ENCODE measurements around the gene WNK2.

The WNK2 gene

DNA sequence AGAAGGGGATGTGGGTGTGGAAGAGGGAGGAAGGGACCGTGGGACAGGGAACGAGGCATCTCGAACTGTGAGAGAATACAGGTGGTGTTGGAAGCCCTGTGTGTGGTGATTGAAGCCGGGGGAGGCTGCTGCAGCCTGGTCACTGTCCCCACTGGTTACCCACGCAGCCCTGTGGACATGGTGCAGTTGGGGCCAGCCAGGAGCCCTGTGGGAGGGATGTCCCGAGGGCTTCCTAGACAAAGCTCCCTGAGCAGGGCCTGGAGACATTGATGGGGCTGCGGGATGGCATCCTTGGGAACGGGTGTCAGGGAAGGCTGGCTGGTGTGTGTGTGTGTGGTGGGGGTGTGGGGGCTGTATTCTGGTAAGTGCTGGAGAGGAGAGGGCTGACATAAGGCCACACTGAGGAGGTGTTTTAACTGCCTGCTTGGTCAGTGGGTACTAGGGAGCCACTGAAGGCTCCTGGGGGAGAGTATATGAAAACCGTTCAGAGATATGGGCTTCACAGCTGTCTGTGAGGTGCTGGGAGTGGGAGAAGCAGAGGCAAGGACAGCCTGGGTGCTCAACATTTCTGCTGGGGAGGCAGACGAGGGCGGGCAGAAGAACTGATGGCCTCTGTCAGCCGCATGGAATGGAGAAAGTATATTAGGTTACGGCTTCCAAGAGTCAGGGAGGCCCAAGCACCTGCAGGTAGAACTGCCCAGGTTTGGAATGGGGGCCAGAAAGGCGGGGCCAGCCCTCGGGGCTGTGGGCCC lies 20.0 kb downstream of the WNK2 start:
- no peak for DNase-seq

- DNase-seq, result no peak
These were observed 20.6 kb downstream of the WNK2 start for GRCh38 chr9:93204470-93205043.

GRCh38 chr9:93205045-93205768 lies 21.3 kb downstream of the WNK2 start:
- no peak for DNase-seq

GRCh38 chr9:93205896-93206575 lies 22.1 kb downstream of the WNK2 start:
- DNase-seq, result no peak

DNA sequence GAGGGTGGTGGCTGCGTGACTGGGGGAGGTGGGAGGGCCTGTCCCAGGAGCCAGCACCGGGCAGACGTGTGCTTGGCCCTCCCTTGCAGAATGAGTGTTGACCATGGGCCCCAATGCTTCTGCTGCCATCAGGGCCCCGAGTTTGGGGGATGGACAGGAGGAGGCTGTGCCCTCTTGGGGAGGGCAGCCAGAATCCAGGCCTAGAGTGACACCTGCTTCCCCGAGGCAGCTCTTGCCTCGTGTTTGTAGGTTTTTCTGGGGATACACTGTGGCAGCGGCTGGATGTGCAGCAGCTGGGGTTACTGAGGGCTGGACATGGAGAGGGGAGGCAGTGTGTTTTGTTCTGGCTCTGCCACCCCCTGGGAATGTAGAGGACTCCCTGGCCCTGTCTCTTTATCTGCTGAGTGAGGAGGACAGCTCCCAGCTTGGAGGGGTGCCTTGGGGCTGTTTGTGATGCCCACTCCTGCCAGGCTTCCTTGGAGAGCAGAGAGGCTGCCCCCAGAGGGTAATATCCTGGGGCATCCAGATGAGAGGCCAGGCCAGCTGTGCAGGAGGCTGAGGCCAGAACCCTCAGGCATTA lies 22.7 kb downstream of the WNK2 start:
- DNase-seq, result no peak

DNA sequence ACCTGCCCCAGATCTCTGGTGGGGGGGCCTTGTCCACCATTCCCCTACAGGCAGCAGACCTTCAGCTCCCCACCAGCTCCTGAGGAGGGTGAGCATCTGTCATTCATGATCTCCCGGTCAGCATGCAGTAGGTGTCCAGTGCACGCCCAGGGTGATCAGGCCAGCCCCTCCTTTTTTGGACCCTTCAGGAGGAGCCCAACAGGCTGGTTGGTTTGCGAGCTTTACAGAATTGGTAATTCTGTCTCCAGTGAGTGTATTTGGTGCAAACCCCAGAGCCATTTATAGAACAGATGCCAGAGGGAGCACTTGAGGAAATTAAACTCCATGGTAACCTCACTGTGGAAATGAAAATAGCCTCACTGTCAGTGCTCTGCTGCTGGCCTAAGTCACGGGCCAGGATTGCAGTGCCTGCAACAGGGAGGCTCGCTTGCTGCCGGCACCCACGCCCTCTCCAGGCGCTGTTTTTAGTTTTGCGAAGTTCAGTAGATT lies 23.4 kb downstream of the WNK2 start:
- peak; percentile 78 for DNase-seq

- DNase-seq, result no peak
These were observed 24.2 kb downstream of the WNK2 start for GRCh38 chr9:93207860-93208734.

DNA sequence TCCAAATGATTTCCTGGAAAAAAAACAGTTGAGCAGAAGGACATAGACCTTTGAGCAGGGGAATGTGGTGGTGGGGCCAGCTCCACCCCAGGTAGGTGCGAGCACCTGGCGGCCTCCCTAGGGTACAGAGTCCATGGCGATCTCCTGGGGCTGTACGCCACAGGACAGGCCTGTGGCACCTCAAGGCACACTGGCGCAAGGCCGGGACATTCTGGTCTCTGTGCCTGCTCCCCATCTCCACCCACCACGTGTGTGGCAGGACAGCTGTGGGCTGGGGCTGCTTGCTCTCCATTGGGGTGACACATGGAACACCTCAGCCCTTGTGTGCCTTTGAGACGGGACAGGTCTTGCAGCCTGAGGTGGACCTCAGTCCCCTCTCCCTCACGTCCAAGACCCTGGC lies 25.2 kb downstream of the WNK2 start:
- no peak for DNase-seq

DNA sequence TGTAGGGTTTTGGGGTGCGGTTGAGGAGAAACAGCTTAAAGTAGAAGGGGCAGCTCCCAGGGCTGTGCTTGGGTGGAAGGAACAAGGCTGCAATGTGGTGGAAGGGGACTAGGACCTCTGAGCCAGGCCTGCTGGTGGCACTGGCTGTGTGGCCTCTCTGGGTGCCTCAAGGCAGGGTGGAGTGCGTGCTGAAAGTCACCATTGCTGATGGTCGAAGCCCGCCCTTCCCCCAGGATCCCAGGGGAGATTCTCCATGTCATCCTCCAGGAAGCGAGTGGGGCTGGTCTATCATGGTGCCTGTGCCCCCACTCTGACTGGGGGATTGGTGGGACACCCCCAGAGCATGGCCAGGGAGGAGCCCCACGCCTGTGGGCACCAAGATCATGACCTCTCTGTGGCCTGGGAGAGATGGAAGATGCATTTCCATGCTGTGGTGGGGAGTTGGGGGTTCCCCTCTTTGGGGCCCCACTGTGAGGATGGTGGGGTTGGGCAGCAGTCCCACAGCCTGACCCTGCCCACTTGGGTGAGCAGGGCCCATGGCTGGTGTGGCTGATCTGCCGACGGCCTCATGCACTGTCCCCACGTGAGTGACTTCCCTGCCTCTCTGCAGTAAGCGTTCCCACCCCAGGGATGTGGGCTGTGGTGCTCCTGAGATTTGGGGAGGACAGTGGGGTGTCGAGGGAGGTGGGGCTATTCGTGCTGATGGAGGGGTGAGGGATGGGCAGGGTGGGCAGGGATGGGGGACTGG lies 25.8 kb downstream of the WNK2 start:
- DNase-seq, result no peak

GRCh38 chr9:93210324-93210973 lies 26.5 kb downstream of the WNK2 start:
- no peak for DNase-seq

DNA sequence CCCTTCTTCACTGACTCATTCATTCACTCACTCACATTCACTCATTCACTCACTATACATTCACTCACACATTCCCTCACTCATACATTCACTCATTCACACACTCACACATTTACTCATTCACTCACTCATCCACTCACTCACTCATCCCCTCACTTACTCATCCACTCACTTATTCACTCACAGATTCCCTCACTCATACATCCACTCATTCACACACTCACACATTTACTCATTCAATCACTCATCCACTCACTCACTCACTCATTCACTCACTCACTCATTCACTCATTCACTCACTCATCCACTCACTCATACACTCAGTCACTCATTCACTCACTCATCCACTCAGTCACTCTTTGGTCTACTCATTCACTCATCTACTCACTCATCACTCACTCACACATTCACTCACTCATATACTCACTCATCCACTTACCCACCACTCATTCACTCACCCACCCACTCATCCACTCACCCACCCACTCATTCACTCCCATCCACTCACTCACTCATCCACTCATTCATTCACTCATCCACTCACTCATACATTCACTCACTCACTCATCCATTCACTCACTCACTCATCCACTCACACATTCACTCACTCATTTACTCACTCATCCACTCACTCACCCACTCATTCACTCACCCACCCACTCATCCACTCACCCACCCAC lies 27.2 kb downstream of the WNK2 start:
- no peak for DNase-seq

DNA sequence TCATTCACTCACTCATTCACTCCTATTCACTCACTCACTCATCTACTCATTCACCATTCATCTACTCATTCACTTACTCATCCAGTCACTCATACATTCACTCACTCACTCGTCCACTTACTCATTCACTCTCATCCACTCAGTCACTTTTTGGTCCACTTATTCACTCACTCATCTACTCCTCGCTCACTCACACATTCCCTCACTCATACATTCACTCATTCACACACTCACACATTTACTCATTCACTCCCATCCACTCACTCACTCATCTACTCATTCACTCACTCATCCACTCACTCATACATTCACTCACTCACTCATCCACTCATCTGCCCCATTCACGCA lies 27.7 kb downstream of the WNK2 start:
- no peak for DNase-seq

DNA sequence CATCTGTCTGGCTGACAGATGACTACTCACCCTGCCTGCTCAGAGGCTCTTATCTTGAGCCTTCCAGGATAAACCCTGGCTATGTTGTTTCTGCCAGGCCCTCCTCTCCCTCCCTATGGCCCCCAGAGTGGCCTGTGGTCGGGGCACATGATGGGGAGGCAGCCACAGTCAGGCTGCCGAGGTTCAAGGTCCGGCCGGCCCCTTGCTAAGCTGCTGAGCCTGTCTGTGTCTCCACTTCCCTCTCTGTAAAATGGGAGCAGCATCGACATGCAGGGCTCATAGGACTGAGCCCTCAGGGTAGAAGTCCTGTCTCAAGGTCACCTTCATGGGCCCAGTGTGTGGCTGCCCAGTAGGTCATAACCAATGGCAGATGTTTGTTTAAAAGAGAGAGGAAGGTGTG lies 28.5 kb downstream of the WNK2 start:
- no peak for DNase-seq

DNA sequence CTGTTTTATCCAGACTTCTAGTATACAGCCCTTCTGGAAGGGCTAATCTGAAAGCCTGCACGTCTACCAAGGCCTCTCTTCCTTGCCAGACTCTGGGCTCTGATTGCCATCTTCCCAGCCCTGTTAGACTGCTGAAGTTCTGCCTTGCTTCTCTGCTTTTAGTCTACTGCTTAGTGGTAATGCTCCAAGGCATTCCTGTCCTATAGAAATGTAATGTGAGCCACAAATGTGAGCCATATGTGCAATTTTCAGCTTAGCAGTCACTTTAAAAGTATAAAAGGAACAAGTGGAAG lies 32.1 kb downstream of the WNK2 start:
- DNase-seq, result no peak

DNA sequence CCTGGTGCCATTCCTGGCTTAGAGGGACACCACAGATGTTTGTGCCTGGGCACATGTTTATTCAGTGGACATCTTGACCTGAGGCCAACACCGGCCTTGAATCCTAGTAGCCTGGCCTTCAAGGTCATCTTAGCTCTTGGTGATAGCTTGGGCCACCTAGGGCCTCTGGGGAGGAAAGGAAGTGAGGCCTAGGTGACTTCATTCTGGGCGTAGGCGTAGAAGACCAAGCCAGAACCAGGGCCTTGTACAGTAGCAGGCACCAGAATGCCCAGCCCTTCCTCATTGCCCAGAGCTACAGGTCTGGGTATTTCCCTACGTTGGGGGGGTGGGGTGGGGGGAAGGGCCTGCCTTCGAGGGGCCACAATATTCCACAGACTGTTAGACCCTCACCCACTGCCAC lies 33.8 kb downstream of the WNK2 start:
- no peak for DNase-seq

GRCh38 chr9:93218161-93218560 lies 34.2 kb downstream of the WNK2 start:
- DNase-seq, result no peak

GRCh38 chr9:93218671-93219420 lies 34.9 kb downstream of the WNK2 start:
- DNase-seq, result no peak

- no peak for DNase-seq
These were observed 35.8 kb downstream of the WNK2 start for GRCh38 chr9:93219692-93220091.

GRCh38 chr9:93220627-93221026 lies 36.7 kb downstream of the WNK2 start:
- DNase-seq, result no peak

DNA sequence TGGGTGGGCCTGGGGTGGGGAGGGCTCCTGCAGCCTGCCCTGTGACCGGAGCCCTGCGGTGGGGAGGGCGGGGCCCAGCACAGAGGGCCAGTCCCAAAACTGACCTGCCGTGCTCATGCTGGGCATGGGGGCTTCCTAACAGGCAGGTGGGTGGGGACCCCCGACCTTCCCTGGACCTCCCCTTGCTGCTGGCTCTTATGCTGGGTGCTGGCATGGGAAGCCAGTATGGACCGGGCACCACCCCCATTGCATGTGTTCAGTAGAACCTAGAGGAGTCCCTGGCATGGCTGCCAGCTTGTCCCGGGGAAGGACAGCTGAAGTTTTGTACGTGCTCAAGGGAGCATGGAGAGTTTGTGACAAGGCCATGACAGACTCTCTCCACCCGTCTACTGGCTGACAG lies 37.1 kb downstream of the WNK2 start:
- DNase-seq, result no peak

Measured in NCI-H1436 treated with DMSO at 0.1 percent for 48 hours (cell line).